Activated naive CD4-positive, alpha-beta T cell (primary cell): ENCODE data around the gene CETN3.

Experiments used
- DNase-seq, 4 experiments: peaks; one replicate each; lab custom pipeline; 2025; lab: John Stamatoyannopoulos, UW

The CETN3 gene

GRCh38 chr5:90409318-90410177 lies at the start of gene CETN3:
CETN3 (minus strand) TSS chr5:90409756; CDS start chr5:90409661, 95 bp downstream.
- peak; percentile 70 to 85 (median 78) for DNase-seq

GRCh38 chr5:90446961-90447360 lies 37.4 kb upstream of the CETN3 start:
- DNase-seq: no peak

- no peak for DNase-seq
Observed at GRCh38 chr5:90440644-90441043, 31.1 kb upstream of the CETN3 start.

- no peak for DNase-seq
Observed at GRCh38 chr5:90438100-90438499, 28.5 kb upstream of the CETN3 start.

GRCh38 chr5:90437663-90438062 lies 28.1 kb upstream of the CETN3 start:
- no peak for DNase-seq

- peak in 2 of 4 experiments; percentile 16 to 27 for DNase-seq
Observed at GRCh38 chr5:90434116-90434714, 24.7 kb upstream of the CETN3 start.

GRCh38 chr5:90424245-90424644 lies 14.7 kb upstream of the CETN3 start:
- DNase-seq: no peak

GRCh38 chr5:90421136-90421535 lies 11.6 kb upstream of the CETN3 start:
- no peak for DNase-seq

GRCh38 chr5:90418214-90418613 lies 8.7 kb upstream of the CETN3 start:
- DNase-seq: no peak

- DNase-seq: no peak
Observed at GRCh38 chr5:90410178-90410762, 714 bp upstream of the CETN3 start.

GRCh38 chr5:90408571-90409317 lies 812 bp downstream of the CETN3 start:
- no peak for DNase-seq

GRCh38 chr5:90406466-90406865 lies 3.1 kb downstream of the CETN3 start:
- DNase-seq: no peak

- DNase-seq: no peak
Observed at GRCh38 chr5:90402521-90403255, 6.9 kb downstream of the CETN3 start.

GRCh38 chr5:90399251-90399650 lies 10.3 kb downstream of the CETN3 start:
- no peak for DNase-seq

- no peak for DNase-seq
Observed at GRCh38 chr5:90398726-90399125, 10.8 kb downstream of the CETN3 start.

- DNase-seq: no peak
Observed at GRCh38 chr5:90395005-90395404, 14.6 kb downstream of the CETN3 start.

- DNase-seq: no peak
Observed at GRCh38 chr5:90390928-90391327, 18.6 kb downstream of the CETN3 start.

- DNase-seq: no peak
Observed at GRCh38 chr5:90390326-90390725, 19.2 kb downstream of the CETN3 start.

GRCh38 chr5:90387508-90387907 lies 22.0 kb downstream of the CETN3 start:
- no peak for DNase-seq

GRCh38 chr5:90386099-90386710 lies 23.4 kb downstream of the CETN3 start:
- DNase-seq: no peak

GRCh38 chr5:90384389-90384788 lies 25.2 kb downstream of the CETN3 start:
- DNase-seq: no peak
